Ovary (tissue), 3 donors: Measurements from ENCODE around the gene P4HB.

ENCODE experiments used
- CTCF ChIP-seq, 3 donors: fragments of 450-650 bp in 2 of 3; fragments of 200-600 bp in 1 of 3; IDR thresholded peaks; one replicate each; pipeline versions ENCODE4 v1.5.1 to v1.8.0; 2016 to 2022; ENCODE audit warnings: antibody characterized with exemption in 3 of 3, mild to moderate bottlenecking in 1 of 3
- POLR2A ChIP-seq: fragments of 450-650 bp; IDR thresholded peaks from one replicate; pipeline ENCODE4 v1.6.1; 2017; ENCODE audit warnings: antibody characterized with exemption, mild to moderate bottlenecking, moderate library complexity
- donor health status: DM: no; HTN: no; CAD: no.

- TF ChIP-seq CTCF (IDR thresholded peaks at IDR 0.05), result no peak
- no peak for TF ChIP-seq POLR2A
Measured at GRCh38 chr17:81817758-81818147, 42.6 kb downstream of the P4HB start.
